Neuronal stem cell (in vitro differentiated cells): Measurements from ENCODE around the gene ZPBP.
"Not testable (repeated sequence)": the region's sequence is repeated elsewhere in the genome, so short reads cannot be mapped to it uniquely, and the experiment has no call there.

ENCODE experiments used
- DNase-seq: peaks from one replicate; pipeline ENCODE4 v3.0.0-alpha.2; 2013; ENCODE audit warnings: low spot score
- H2AFZ ChIP-seq: one replicate; pipeline ENCODE4 v1.6.1; 2013; ENCODE audit warnings: mild to moderate bottlenecking, low read length, inconsistent platforms
- H2AK5ac ChIP-seq: 2 replicates; pipeline ENCODE4 v1.6.1; 2013; ENCODE audit warnings: low read depth, mild to moderate bottlenecking, inconsistent platforms, low read length, moderate library complexity, mixed read lengths
- H2BK120ac ChIP-seq: 2 replicates; pipeline ENCODE4 v1.6.1; 2013; ENCODE audit warnings: low read depth, mild to moderate bottlenecking, inconsistent platforms, low read length, moderate library complexity, mixed read lengths
- H2BK12ac ChIP-seq: one replicate; pipeline ENCODE4 v1.6.1; 2013; ENCODE audit warnings: low read length, inconsistent platforms
- H2BK15ac ChIP-seq: 2 replicates; pipeline ENCODE4 v1.6.1; 2013; ENCODE audit warnings: mild to moderate bottlenecking, low read length, inconsistent platforms, mixed read lengths
- H2BK5ac ChIP-seq: one replicate; pipeline ENCODE4 v1.6.1; 2013; ENCODE audit warnings: inconsistent platforms, mild to moderate bottlenecking, low read length, moderate library complexity
- H3K14ac ChIP-seq: one replicate; pipeline ENCODE4 v1.6.1; 2013; ENCODE audit warnings: low read length, inconsistent platforms
- H3K18ac ChIP-seq: 2 replicates; pipeline ENCODE4 v1.6.1; 2013; ENCODE audit warnings: low read length, inconsistent platforms
- H3K23ac ChIP-seq: 2 replicates; pipeline ENCODE4 v1.6.1; 2013; ENCODE audit warnings: low read depth, mild to moderate bottlenecking, mixed read lengths, low read length, inconsistent platforms; ENCODE audit not compliant: poor library complexity
- H3K27ac ChIP-seq: replicated peaks from 3 replicates; pipeline ENCODE4 v1.5.1; 2013; ENCODE audit warnings: low read length, inconsistent platforms
- H3K27me3 ChIP-seq, 3 experiments: 2 replicates each; pipeline ENCODE4 v1.6.1; 2013; ENCODE audit warnings: low read length in 3 of 3, mild to moderate bottlenecking in 2 of 3, inconsistent platforms in 1 of 3, low read depth in 1 of 3, mixed read lengths in 1 of 3, moderate library complexity in 1 of 3; ENCODE audit not compliant: control insufficient read depth in 3 of 3, insufficient read depth in 3 of 3
- H3K36me3 ChIP-seq, 2 donors: replicated peaks in 1 of 2; 2 replicates each; pipeline ENCODE4 v1.6.1; 2013; ENCODE audit warnings: low read length in 2 of 2; ENCODE audit not compliant: control insufficient read depth in 2 of 2, insufficient read depth in 2 of 2
- H3K4ac ChIP-seq: 2 replicates; pipeline ENCODE4 v1.6.1; 2013; ENCODE audit warnings: inconsistent platforms, mild to moderate bottlenecking, low read length, moderate library complexity
- H3K4me1 ChIP-seq, 2 donors: 1 replicate in 1 of 2; 2 replicates in 1 of 2; pipeline ENCODE4 v1.6.1; 2013; ENCODE audit warnings: low read length in 2 of 2, low read depth in 1 of 2; ENCODE audit not compliant: control insufficient read depth in 2 of 2, insufficient read depth in 1 of 2
- H3K4me2 ChIP-seq: one replicate; pipeline ENCODE4 v1.6.1; 2013; ENCODE audit warnings: mild to moderate bottlenecking, low read length, inconsistent platforms; ENCODE audit not compliant: insufficient read depth, poor library complexity, severe bottlenecking
- H3K4me3 ChIP-seq, 2 donors: 2 replicates each; pipeline ENCODE4 v1.5.1; 2013; ENCODE audit warnings: low read length in 2 of 2, mild to moderate bottlenecking in 2 of 2, inconsistent platforms in 1 of 2, moderate library complexity in 1 of 2
- H3K79me1 ChIP-seq: one replicate; pipeline ENCODE4 v1.6.1; 2013; ENCODE audit warnings: low read depth, mild to moderate bottlenecking, inconsistent platforms, low read length, moderate library complexity
- H3K9ac ChIP-seq: one replicate; pipeline ENCODE4 v1.6.1; 2013; ENCODE audit warnings: mild to moderate bottlenecking, low read depth, low read length, inconsistent platforms; ENCODE audit not compliant: poor library complexity
- H3K9me3 ChIP-seq, 2 donors: replicated peaks in 1 of 2; 2 replicates each; pipeline versions ENCODE3 to v1.6.1; 2013; ENCODE audit warnings: low read length in 2 of 2, mild to moderate bottlenecking in 2 of 2, inconsistent platforms in 1 of 2, low read depth in 1 of 2, mixed read lengths in 1 of 2, moderate library complexity in 1 of 2; ENCODE audit not compliant: control insufficient read depth in 2 of 2, insufficient read depth in 1 of 2
- H4K8ac ChIP-seq: one replicate; pipeline ENCODE4 v1.6.1; 2013; ENCODE audit warnings: low read depth, mild to moderate bottlenecking, inconsistent platforms, low read length, moderate library complexity
- H4K91ac ChIP-seq: one replicate; pipeline ENCODE4 v1.6.1; 2013; ENCODE audit warnings: low read length, low read depth, mild to moderate bottlenecking, inconsistent platforms; ENCODE audit not compliant: poor library complexity
- WGBS, 2 donors: extraction: QIAGEN DNeasy Blood & Tissue Kit; methylation state at CpG; one replicate each; pipeline ENCODE4 v1.1.7; 2013; ENCODE audit warnings: missing lambda C conversion rate in 2 of 2, mixed read lengths in 1 of 2; ENCODE audit not compliant: insufficient read length in 2 of 2, insufficient replicate concordance in 1 of 2; ENCODE audit errors: extremely low coverage in 2 of 2; 5-methylcytosine and 5-hydroxymethylcytosine counted together

Gene ZPBP

GRCh38 chr7:50047716-50048115 is 45.3 kb downstream of the ZPBP start:
- Histone ChIP-seq H2BK12ac (no peak overlapping the region), H3K27ac (no peak overlapping the region), H3K4me1 (no peaks in the 10 kb centered on the region), H3K4ac (no peak overlapping the region), H3K18ac (no peak overlapping the region), H3K9me3 (no peaks in the 10 kb centered on the region), H3K27me3 (no peaks in the 10 kb centered on the region), H3K79me1 (no peaks in the 10 kb centered on the region), H4K91ac (no peak overlapping the region), H3K14ac (no peak overlapping the region), H3K36me3 (no peaks in the 10 kb centered on the region), H3K4me3 (no peak overlapping the region), H2BK120ac (no peak overlapping the region), H3K23ac (no peak overlapping the region), H2BK15ac (no peak overlapping the region), H3K9ac (no peak overlapping the region), H2AK5ac (no peak overlapping the region), H2AFZ (no peak overlapping the region), H3K4me2 (no peak overlapping the region), H2BK5ac (no peak overlapping the region), H4K8ac (no peak overlapping the region)
- WGBS, 2 donors, result no CpG with 5 or more reads among the region's 5 CpGs
- DNase-seq, result no peak

- not testable (repeated sequence) for H2BK120ac ChIP-seq, H4K91ac ChIP-seq, H4K8ac ChIP-seq, H3K4me2 ChIP-seq, H3K14ac ChIP-seq, H2AK5ac ChIP-seq, H3K4ac ChIP-seq, H3K27ac ChIP-seq, H2BK15ac ChIP-seq, H3K4me3 ChIP-seq, H3K27me3 ChIP-seq, H3K79me1 ChIP-seq, H2BK12ac ChIP-seq, H3K9ac ChIP-seq, H2BK5ac ChIP-seq, H3K18ac ChIP-seq, H3K4me1 ChIP-seq, H3K36me3 ChIP-seq, H3K9me3 ChIP-seq, DNase-seq, H3K23ac ChIP-seq, H2AFZ ChIP-seq
- no CpG with 5 or more reads among the region's 6 CpGs for WGBS, 2 donors
Measured at GRCh38 chr7:50041165-50041564, 51.9 kb downstream of the ZPBP start.

GRCh38 chr7:50037086-50037485 is 56.0 kb downstream of the ZPBP start:
- no peak overlapping the region for H3K27ac ChIP-seq
- no peaks in the 10 kb centered on the region for H3K79me1 ChIP-seq
- no peak overlapping the region for H3K14ac ChIP-seq
- no peak overlapping the region for H3K9ac ChIP-seq
- WGBS, 2 donors, result no CpG with 5 or more reads among the region's 2 CpGs
- no peak overlapping the region for H3K18ac ChIP-seq
- H3K36me3 ChIP-seq, result no peaks in the 10 kb centered on the region
- H2BK12ac ChIP-seq, result no peak overlapping the region
- H3K27me3 ChIP-seq, result no peaks in the 10 kb centered on the region
- no peaks in the 10 kb centered on the region for H3K4me1 ChIP-seq
- H3K4me3 ChIP-seq, result no peak overlapping the region
- H4K91ac ChIP-seq, result no peak overlapping the region
- no peak overlapping the region for H3K23ac ChIP-seq
- no peak overlapping the region for H2BK15ac ChIP-seq
- H3K9me3 ChIP-seq, result no peaks in the 10 kb centered on the region
- no peak overlapping the region for H2AK5ac ChIP-seq
- H4K8ac ChIP-seq, result no peak overlapping the region
- no peak overlapping the region for H3K4ac ChIP-seq
- no peak overlapping the region for H2BK120ac ChIP-seq
- no peak for DNase-seq
- no peak overlapping the region for H3K4me2 ChIP-seq
- H2AFZ ChIP-seq, result no peak overlapping the region
- H2BK5ac ChIP-seq, result no peak overlapping the region

- no peak overlapping the region for H3K4ac ChIP-seq
- no peak overlapping the region for H2BK120ac ChIP-seq
- no peaks in the 10 kb centered on the region for H3K4me1 ChIP-seq
- WGBS, 2 donors, result no CpG with 5 or more reads among the region's 4 CpGs
- H2BK15ac ChIP-seq, result no peak overlapping the region
- no peak overlapping the region for H4K91ac ChIP-seq
- H3K36me3 ChIP-seq, result no peaks in the 10 kb centered on the region
- H3K18ac ChIP-seq, result no peak overlapping the region
- no peak overlapping the region for H3K27ac ChIP-seq
- no peaks in the 10 kb centered on the region for H3K9me3 ChIP-seq
- no peak overlapping the region for H3K9ac ChIP-seq
- no peak overlapping the region for H2BK5ac ChIP-seq
- no peak overlapping the region for H2BK12ac ChIP-seq
- H3K4me3 ChIP-seq, result no peak overlapping the region
- DNase-seq, result no peak
- H3K27me3 ChIP-seq, result no peaks in the 10 kb centered on the region
- H3K14ac ChIP-seq, result no peak overlapping the region
- H2AK5ac ChIP-seq, result no peak overlapping the region
- no peak overlapping the region for H4K8ac ChIP-seq
- no peak overlapping the region for H2AFZ ChIP-seq
- H3K23ac ChIP-seq, result no peak overlapping the region
- no peak overlapping the region for H3K4me2 ChIP-seq
- H3K79me1 ChIP-seq, result no peaks in the 10 kb centered on the region
Measured at GRCh38 chr7:50022991-50023390, 70.1 kb downstream of the ZPBP start.
